HCT116 (cell line): ENCODE results near the gene NSUN2. TPM values are rescaled to one million over a fixed set of nuclear protein-coding genes. Genes with fewer than 3 reads are reported as not detected.

Experiments
- ATAC-seq: fragments of 200-7000 bp; cut with Tn5 transposase; 2 replicates; pipeline ENCODE4 v1.9.1; 2020; ENCODE audit warnings: mild to moderate bottlenecking, moderate library complexity
- BruUV-seq: library from RNA; stranded (reverse); fragments of 400-500 nt; replicated peaks from 2 replicates; lab custom pipeline; 2021; lab: Mats Ljungman, UMichigan
- CTCF ChIA-PET: fragments of 300-600 bp; sonication (Branson Sonifier 250); formaldehyde crosslinking; loops from one replicate; lab custom pipeline; 2021; ENCODE audit warnings: antibody characterized with exemption; lab: Charles Lee
- POLR2A ChIA-PET: fragments of 300-600, 350-600 bp; sonication (Branson Sonifier 250); formaldehyde crosslinking; loops from one replicate; lab custom pipeline; 2021; ENCODE audit warnings: antibody characterized with exemption; lab: Charles Lee
- RAD21 ChIA-PET, 2 experiments: fragments of 300-600 bp; sonication (Branson Sonifier 250); formaldehyde crosslinking; loops; one replicate each; lab custom pipeline; 2023; ENCODE audit warnings: low total read pairs in 2 of 2; ENCODE audit not compliant: uncharacterized antibody in 2 of 2, unreplicated experiment in 2 of 2, low non-redundant PET in 1 of 2; lab: Charles Lee
- DNase-seq: peaks from one replicate; pipeline ENCODE4 v3.0.0-alpha.2; 2010; ENCODE audit warnings: low read depth, low spot score
- H2AFZ ChIP-seq: fragments of 200-600 bp; shearing (Covaris generic), sonication (generic); 2 replicates; pipeline ENCODE4 v1.6.1; 2017; ENCODE audit warnings: low read depth, mixed run types, mixed read lengths, antibody characterized with exemption, low read length; ENCODE audit not compliant: poor library complexity, severe bottlenecking
- H3K27ac ChIP-seq: 2 replicates; pipeline ENCODE4 v1.5.1; 2012; ENCODE audit warnings: low read depth, low read length
- H3K27me3 ChIP-seq: fragments of 200-600 bp; sonication (generic); 2 replicates; pipeline ENCODE4 v1.6.1; 2016; ENCODE audit warnings: mixed run types, low read length, mixed read lengths; ENCODE audit not compliant: insufficient read depth
- H3K36me3 ChIP-seq, 2 experiments: fragments of 200-500 bp in 1 of 2; fragments of 200-600 bp in 1 of 2; sonication (Bioruptor generic) in 1 of 2; sonication (generic) in 1 of 2; 2 replicates each; pipeline versions ENCODE4 v1.5.1 to v1.6.1; 2014 to 2016; ENCODE audit warnings: low read length in 2 of 2, inconsistent platforms in 1 of 2, mixed read lengths in 1 of 2, mixed run types in 1 of 2; ENCODE audit not compliant: insufficient read depth in 2 of 2, control insufficient read depth in 1 of 2
- H3K4me1 ChIP-seq, 2 experiments: fragments of 200-600 bp in 1 of 2; sonication (generic) in 1 of 2; 2 replicates each; pipeline versions ENCODE4 v1.5.1 to v1.6.1; 2012 to 2017; ENCODE audit warnings: low read length in 2 of 2, inconsistent platforms in 1 of 2, mild to moderate bottlenecking in 1 of 2, mixed read lengths in 1 of 2, mixed run types in 1 of 2, moderate library complexity in 1 of 2; ENCODE audit not compliant: insufficient read depth in 2 of 2, control insufficient read depth in 1 of 2
- H3K4me2 ChIP-seq: fragments of 200-600 bp; sonication (generic); 2 replicates; pipeline ENCODE4 v1.6.1; 2017; ENCODE audit warnings: mixed run types, low read length, mixed read lengths
- H3K4me3 ChIP-seq, 2 experiments: fragments of 200-600 bp in 1 of 2; sonication (generic) in 1 of 2; replicated peaks in 1 of 2; 2 replicates each; pipeline ENCODE4 v1.5.1; 2011 to 2016; ENCODE audit warnings: low read length in 2 of 2, control low read depth in 1 of 2, low read depth in 1 of 2, mild to moderate bottlenecking in 1 of 2, mixed read lengths in 1 of 2, mixed run types in 1 of 2
- H3K79me2 ChIP-seq: fragments of 200-600 bp; sonication (generic); 2 replicates; pipeline ENCODE4 v1.6.1; 2017; ENCODE audit warnings: mild to moderate bottlenecking, mixed run types, low read length, moderate library complexity, mixed read lengths; ENCODE audit not compliant: insufficient read depth
- H3K9ac ChIP-seq: fragments of 200-600 bp; sonication (generic); 2 replicates; pipeline ENCODE4 v1.6.1; 2016; ENCODE audit warnings: low read length, mixed read lengths
- H3K9me2 ChIP-seq: fragments of 200-600 bp; sonication (generic), shearing (Covaris generic); 2 replicates; pipeline ENCODE4 v1.6.1; 2017; ENCODE audit warnings: mixed run types, mild to moderate bottlenecking, moderate library complexity; ENCODE audit not compliant: insufficient read depth
- H3K9me3 ChIP-seq, 2 experiments: fragments of 200-500 bp in 1 of 2; fragments of 200-600 bp in 1 of 2; sonication (Bioruptor generic) in 1 of 2; sonication (generic) in 1 of 2; 2 replicates each; pipeline ENCODE4 v1.6.1; 2014 to 2017; ENCODE audit warnings: low read length in 2 of 2, mixed read lengths in 2 of 2, inconsistent platforms in 1 of 2, low read depth in 1 of 2, mild to moderate bottlenecking in 1 of 2, mixed run types in 1 of 2, moderate library complexity in 1 of 2; ENCODE audit not compliant: control insufficient read depth in 1 of 2, insufficient read depth in 1 of 2
- H4K20me1 ChIP-seq: fragments of 200-600 bp; sonication (generic), shearing (Covaris generic); 2 replicates; pipeline ENCODE4 v1.6.1; 2017; ENCODE audit warnings: mixed run types, mild to moderate bottlenecking, moderate library complexity; ENCODE audit not compliant: insufficient read depth
- CBX3 ChIP-seq: IDR thresholded peaks from 2 replicates; pipeline ENCODE4 v1.6.1; 2012; ENCODE audit warnings: low read depth
- CTCF ChIP-seq, 3 experiments: fragments of 200-600 bp in 1 of 3; sonication (generic) in 1 of 3; IDR thresholded peaks in 2 of 3; conservative IDR thresholded peaks in 1 of 3; 2 replicates each; pipeline ENCODE4 v1.5.1; 2012 to 2017; ENCODE audit warnings: low read depth in 2 of 3, low read length in 2 of 3, antibody characterized with exemption in 1 of 3, borderline replicate concordance in 1 of 3, control low read depth in 1 of 3, mild to moderate bottlenecking in 1 of 3, mixed read lengths in 1 of 3, mixed run types in 1 of 3, moderate library complexity in 1 of 3; ENCODE audit not compliant: insufficient read depth in 1 of 3
- EGR1 ChIP-seq: IDR thresholded peaks from 2 replicates; pipeline ENCODE4 v1.6.1; 2012; ENCODE audit warnings: low read depth
- ELF1 ChIP-seq: IDR thresholded peaks from 2 replicates; pipeline ENCODE4 v1.6.1; 2012; ENCODE audit warnings: low read depth, borderline replicate concordance
- EZH2phosphoT487 ChIP-seq: fragments of 200-600 bp; IDR thresholded peaks from 2 replicates; pipeline ENCODE4 v1.6.1; 2018; ENCODE audit warnings: antibody characterized with exemption, borderline replicate concordance
- FOSL1 ChIP-seq: IDR thresholded peaks from 2 replicates; pipeline ENCODE4 v1.6.1; 2012; ENCODE audit warnings: low read depth
- JUND ChIP-seq: IDR thresholded peaks from 2 replicates; pipeline ENCODE4 v1.6.1; 2012
- MAX ChIP-seq: IDR thresholded peaks from 2 replicates; pipeline ENCODE4 v1.6.1; 2012
- POLR2AphosphoS5 ChIP-seq: IDR thresholded peaks from 2 replicates; pipeline ENCODE4 v1.6.1; 2011; ENCODE audit warnings: mild to moderate bottlenecking, low read depth, low read length, moderate library complexity
- RAD21 ChIP-seq: IDR thresholded peaks from 2 replicates; pipeline ENCODE4 v1.6.1; 2012; ENCODE audit warnings: low read depth, mild to moderate bottlenecking
- REST ChIP-seq: IDR thresholded peaks from 2 replicates; pipeline ENCODE4 v1.6.1; 2012; ENCODE audit warnings: low read depth
- SIN3A ChIP-seq: IDR thresholded peaks from 2 replicates; pipeline ENCODE4 v1.6.1; 2012; ENCODE audit warnings: low read depth
- SRF ChIP-seq: IDR thresholded peaks from 2 replicates; pipeline ENCODE4 v1.6.1; 2012; ENCODE audit warnings: low read depth
- TCF7L2 ChIP-seq: IDR thresholded peaks from 2 replicates; pipeline ENCODE4 v1.7.0; 2011; ENCODE audit warnings: borderline replicate concordance, inconsistent platforms; ENCODE audit not compliant: insufficient read depth, insufficient read length; ENCODE audit errors: extremely low read depth
- ZBTB33 ChIP-seq: IDR thresholded peaks from 2 replicates; pipeline ENCODE4 v1.6.1; 2011; ENCODE audit warnings: mild to moderate bottlenecking, low read length, moderate library complexity; ENCODE audit not compliant: insufficient replicate concordance; ENCODE audit errors: extremely low read depth
- ZFX ChIP-seq: fragments of 450-650 bp; IDR thresholded peaks from 2 replicates; pipeline ENCODE4 v1.6.1; 2017
- intact Hi-C: fragments of 100-400 bp; cut with micrococcal nuclease; formaldehyde crosslinking; loops from 2 replicates; pipeline ENCODE4 v1.10.0; 2022
- total RNA-seq: library from RNA; stranded (reverse); gene quantifications from one replicate; pipeline ENCODE4 v1.2.1, GENCODE V29; 2021; ENCODE audit not compliant: unreplicated experiment

NSUN2 gene
- total RNA-seq, 1 experiment from 2014 or later = 101 TPM

GRCh38 chr5:6615034-6615815 is 17.6 kb downstream of the NSUN2 start:
- peaks cover 87 to 92% of the 10 kb centered on the region in 2 experiments for H3K36me3 ChIP-seq
- CTCF ChIA-PET = no interaction called here
- intact Hi-C loops = loop anchor here (10.0 kb wide), 1 partner anchor 240 kb away; the partner anchor contains the start of gene MED10

More at GRCh38 chr5:6615034-6615815, 17.6 kb downstream of the NSUN2 start:
- H3K9me3 ChIP-seq = no peaks in the 10 kb centered on the region
- H4K20me1 ChIP-seq = peaks cover 34% of the 10 kb centered on the region; the same call in 1 of the 2 replicates
- H2AFZ ChIP-seq = no peak overlapping the region
- ChIA-PET RAD21 (no interaction called here), POLR2A (interaction anchor here (1.0 kb wide), 1 partner anchor 18 kb away, joined by 3 read pairs; the partner anchor contains the start of genes NSUN2 and SRD5A1)
- no peaks in the 10 kb centered on the region for H3K4me1 ChIP-seq
- ATAC-seq = no peak
- H3K9me2 ChIP-seq = no peaks in the 10 kb centered on the region
- no peak for TF ChIP-seq RAD21
- no peak for TF ChIP-seq EZH2phosphoT487
- no peak for TF ChIP-seq SRF
- no peak for TF ChIP-seq ZBTB33
- no peak for TF ChIP-seq EGR1
- TF ChIP-seq CBX3 = no peak
- no peak for TF ChIP-seq REST
- TF ChIP-seq ZFX = no peak
- TF ChIP-seq SIN3A = no peak
- TF ChIP-seq POLR2AphosphoS5 = no peak
- no peak for TF ChIP-seq TCF7L2
- TF ChIP-seq CTCF (IDR thresholded peaks at IDR 0.05 in 2 of 3, conservative IDR thresholded peaks at IDR 0.05 in 1 of 3; ENCODE audit: borderline replicate concordance in 1 of 3, insufficient read depth in 1 of 3, low read depth in 2 of 3, low read length in 2 of 3) = no peak
- TF ChIP-seq MAX = no peak
- no peak for TF ChIP-seq ELF1
- no peak for TF ChIP-seq JUND
- no peak for TF ChIP-seq FOSL1
- H3K27ac ChIP-seq = no peak overlapping the region
- no TSS peak for BruUV-seq
- H3K9ac ChIP-seq = no peak overlapping the region
- no peak overlapping the region for H3K4me2 ChIP-seq
- no peak overlapping the region for H3K4me3 ChIP-seq
- no peaks in the 10 kb centered on the region for H3K27me3 ChIP-seq
- DNase-seq = no peak
- H3K79me2 ChIP-seq = peaks cover 99% of the 10 kb centered on the region
